ENCODE data around the gene ZBTB20. TPM values are rescaled to one million over a fixed set of nuclear protein-coding genes. Genes with fewer than 3 reads are reported as not detected.

The ZBTB20 gene
- total and polyA plus RNA-seq, 12 donors = 0.57 to 105 (median 86.8) TPM

- Histone ChIP-seq H3K27ac (peak overlapping the region in 4 of 10 donors; percentile 23 to 47 (median 33)), H3K27me3 (no peaks in the 10 kb centered on the region), H3K4me1 (peaks cover 0 to 34% (median 12%) of the 10 kb centered on the region in 9 donors), H3K9me3 (no peaks in the 10 kb centered on the region), H3K36me3 (no peaks in the 10 kb centered on the region), H3K4me3 (no peak overlapping the region)
- DNase-seq (no peak), ATAC-seq (peak in 6 of 8 donors; percentile 57 to 89 (median 66))
- WGBS, 2 donors = 64 to 69% methylated on average over 7 of the region's 7 CpGs
- intact Hi-C loops (cut with DNase I) = no loop called here
- TF ChIP-seq, protein P1, sequence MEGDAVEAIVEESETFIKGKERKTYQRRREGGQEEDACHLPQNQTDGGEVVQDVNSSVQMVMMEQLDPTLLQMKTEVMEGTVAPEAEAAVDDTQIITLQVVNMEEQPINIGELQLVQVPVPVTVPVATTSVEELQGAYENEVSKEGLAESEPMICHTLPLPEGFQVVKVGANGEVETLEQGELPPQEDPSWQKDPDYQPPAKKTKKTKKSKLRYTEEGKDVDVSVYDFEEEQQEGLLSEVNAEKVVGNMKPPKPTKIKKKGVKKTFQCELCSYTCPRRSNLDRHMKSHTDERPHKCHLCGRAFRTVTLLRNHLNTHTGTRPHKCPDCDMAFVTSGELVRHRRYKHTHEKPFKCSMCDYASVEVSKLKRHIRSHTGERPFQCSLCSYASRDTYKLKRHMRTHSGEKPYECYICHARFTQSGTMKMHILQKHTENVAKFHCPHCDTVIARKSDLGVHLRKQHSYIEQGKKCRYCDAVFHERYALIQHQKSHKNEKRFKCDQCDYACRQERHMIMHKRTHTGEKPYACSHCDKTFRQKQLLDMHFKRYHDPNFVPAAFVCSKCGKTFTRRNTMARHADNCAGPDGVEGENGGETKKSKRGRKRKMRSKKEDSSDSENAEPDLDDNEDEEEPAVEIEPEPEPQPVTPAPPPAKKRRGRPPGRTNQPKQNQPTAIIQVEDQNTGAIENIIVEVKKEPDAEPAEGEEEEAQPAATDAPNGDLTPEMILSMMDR (IDR thresholded peaks at IDR 0.05) = no peak
Measured at GRCh38 chr3:114848082-114848481, 299.0 kb downstream of the ZBTB20 start.

- no peaks in the 10 kb centered on the region for H3K27me3 ChIP-seq
- no peak overlapping the region for H3K4me3 ChIP-seq
- no peaks in the 10 kb centered on the region for H3K36me3 ChIP-seq
- no peak for DNase-seq
- H3K4me1 ChIP-seq = peaks cover 0 to 32% (median 9%) of the 10 kb centered on the region in 9 donors
- H3K9me3 ChIP-seq = no peaks in the 10 kb centered on the region
- 47 to 65% methylated on average over 2 of the region's 2 CpGs for WGBS, 2 donors
- TF ChIP-seq, protein P1 (IDR thresholded peaks at IDR 0.05) = no peak
- peak overlapping the region in 3 of 10 donors; percentile 23 to 42 (median 24) for H3K27ac ChIP-seq
- peak in 1 of 8 donors; percentile 17 for ATAC-seq
- intact Hi-C loops (cut with DNase I) = no loop called here
Measured at GRCh38 chr3:114847564-114847963, 299.5 kb downstream of the ZBTB20 start.

DNA sequence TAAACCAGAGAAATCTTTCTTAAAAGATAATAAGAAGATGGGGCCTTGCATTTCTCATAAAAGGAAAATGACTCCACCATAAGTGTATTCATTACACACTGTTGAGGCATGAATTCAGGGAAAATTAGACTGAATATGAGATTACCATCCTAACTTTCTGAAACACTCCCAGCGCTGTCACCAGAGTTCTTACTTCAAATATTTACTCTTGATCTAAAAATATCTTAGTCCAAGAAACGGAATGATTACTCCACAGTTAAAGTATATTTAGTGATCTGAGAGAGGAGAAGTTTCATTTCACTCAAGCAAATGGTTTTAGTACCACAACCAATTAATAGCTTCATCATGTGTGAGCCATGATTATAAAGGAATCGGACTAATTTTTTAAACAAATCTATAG, 300.3 kb downstream of the ZBTB20 start:
- Histone ChIP-seq H3K27ac (peak overlapping the region in 2 of 10 donors; percentile 0), H3K36me3 (no peaks in the 10 kb centered on the region), H3K4me1 (peaks cover 0 to 32% (median 9%) of the 10 kb centered on the region in 9 donors), H3K9me3 (no peaks in the 10 kb centered on the region), H3K27me3 (no peaks in the 10 kb centered on the region), H3K4me3 (no peak overlapping the region)
- ATAC-seq = no peak
- intact Hi-C loops (cut with DNase I) = no loop called here
- TF ChIP-seq, protein P1 (IDR thresholded peaks at IDR 0.05) = no peak
- DNase-seq = no peak
- 70 to 72% methylated on average over 3 of the region's 3 CpGs for WGBS, 2 donors

DNA sequence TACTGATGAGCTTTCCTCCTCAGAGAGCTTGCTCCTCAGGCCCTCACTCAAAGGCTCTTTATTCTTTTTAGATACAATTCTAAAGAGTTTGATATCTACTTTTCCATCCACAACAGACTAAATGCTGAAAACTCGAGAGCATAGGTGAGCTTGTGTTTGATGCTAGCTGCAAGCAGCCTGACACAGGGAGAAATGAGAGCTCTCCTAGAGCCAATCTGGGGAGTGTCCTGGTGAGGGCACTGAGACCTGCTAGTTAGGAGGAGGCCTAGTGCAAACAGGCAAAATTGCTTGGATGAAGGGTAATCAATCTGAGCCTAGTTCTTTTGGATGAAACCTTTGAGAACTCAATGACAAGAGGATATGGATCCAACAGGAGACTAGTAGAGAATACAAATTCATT, 300.8 kb downstream of the ZBTB20 start:
- intact Hi-C loops (cut with DNase I) = no loop called here
- Histone ChIP-seq H3K9me3 (no peaks in the 10 kb centered on the region), H3K27me3 (no peaks in the 10 kb centered on the region), H3K27ac (peak overlapping the region in 1 of 10 donors; percentile 0), H3K4me1 (peaks cover 0 to 32% (median 9%) of the 10 kb centered on the region in 9 donors), H3K36me3 (no peaks in the 10 kb centered on the region), H3K4me3 (no peak overlapping the region)
- 70 to 85% methylated on average over 1 of the region's 1 CpG for WGBS, 2 donors
- TF ChIP-seq, protein P1 (IDR thresholded peaks at IDR 0.05) = peak in 1 of 9 donors; percentile 6
- ATAC-seq (no peak), DNase-seq (no peak)

All from heart right ventricle (tissue), 16 donors.